ELR (cell line): ENCODE results near the gene FOXRED2.
"Not testable (repeated sequence)": the region's sequence is repeated elsewhere in the genome, so short reads cannot be mapped to it uniquely, and the experiment has no call there.

Experiments
- DNase-seq: peaks from one replicate; pipeline ENCODE4 v3.0.0-alpha.2; 2015; ENCODE audit warnings: low read depth

The FOXRED2 gene

DNA sequence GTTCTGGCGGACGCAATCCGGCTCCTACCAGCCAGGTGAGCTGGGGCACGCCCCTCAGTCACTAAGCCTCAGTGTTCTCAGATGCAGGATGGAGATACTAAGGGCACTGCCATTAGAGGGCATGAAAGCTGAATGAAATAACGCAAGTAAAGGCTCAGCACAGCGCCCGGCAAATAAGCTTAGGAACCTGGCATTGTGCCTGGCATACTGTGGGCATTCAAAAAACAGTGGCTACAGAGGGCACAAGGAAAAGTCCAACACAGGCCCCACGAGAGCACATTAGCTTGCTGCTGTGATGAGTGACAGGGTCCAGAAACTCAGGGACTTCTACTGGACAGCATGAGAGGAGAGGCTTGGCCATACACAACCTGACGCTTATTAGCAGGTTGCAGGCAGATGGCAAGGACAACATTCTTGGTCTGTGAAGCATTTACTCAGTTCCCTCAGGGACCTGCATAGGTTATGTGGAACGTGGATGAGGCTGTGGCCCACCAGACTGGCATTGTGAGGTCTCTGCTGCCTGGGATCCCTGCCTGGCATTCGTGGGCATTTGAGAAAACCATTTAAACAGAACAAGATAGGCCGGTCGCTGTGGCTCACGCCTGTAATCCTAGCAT, 37.6 kb downstream of the FOXRED2 start:
- DNase-seq: no peak

DNA sequence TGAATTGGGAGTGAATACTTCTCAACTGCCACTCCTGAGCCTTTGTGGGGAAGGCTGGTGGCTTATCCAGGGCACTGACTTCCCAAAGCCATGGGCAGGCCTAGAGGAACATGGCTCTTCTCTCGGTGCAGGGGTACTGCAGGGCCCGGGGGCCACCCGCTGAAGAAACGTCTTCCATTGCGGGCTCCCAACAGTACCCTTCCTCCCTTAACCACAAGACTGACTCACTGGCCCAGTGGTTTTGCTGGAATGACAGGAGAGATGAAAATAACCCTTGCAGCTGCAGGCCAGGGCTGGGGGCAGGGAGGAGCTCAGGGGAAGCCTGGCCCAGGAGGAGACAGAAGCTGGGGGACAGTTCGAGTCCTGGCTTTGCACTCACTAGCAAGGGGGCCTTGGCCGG, 38.9 kb downstream of the FOXRED2 start:
- DNase-seq: peak; percentile 98

DNA sequence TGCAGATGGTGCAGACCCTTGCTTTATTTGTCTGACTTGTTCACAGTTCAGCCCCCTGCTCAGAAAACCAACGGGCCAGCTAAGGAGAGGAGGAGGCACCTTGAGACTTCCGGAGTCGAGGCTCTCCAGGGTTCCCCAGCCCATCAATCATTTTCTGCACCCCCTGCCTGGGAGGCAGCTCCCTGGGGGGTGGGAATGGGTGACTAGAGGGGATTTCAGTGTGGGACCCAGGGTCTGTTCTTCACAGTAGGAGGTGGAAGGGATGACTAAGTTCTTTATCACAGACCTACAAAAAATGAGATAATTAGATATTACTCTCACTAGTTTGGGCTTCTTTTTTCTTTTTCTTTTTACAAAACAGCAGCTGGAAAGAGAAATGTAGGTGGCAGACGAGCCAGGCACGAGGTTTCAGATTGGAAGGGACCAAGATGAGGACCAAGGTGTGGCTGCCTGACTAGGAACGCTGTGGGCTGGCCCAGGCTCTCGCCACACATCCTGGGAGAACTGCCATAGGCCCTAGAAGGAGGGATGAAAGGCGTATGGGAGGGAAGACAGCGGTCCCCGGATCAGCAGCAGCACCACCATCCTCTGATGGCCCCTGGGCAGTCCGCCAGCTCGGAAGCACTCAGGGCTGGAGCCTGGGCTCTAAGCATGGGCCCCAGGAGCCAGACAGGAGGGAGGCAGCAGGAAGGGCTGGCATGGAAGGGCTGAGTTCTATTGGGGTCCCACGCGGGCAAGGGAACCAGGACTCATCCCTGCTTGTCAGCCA, 39.6 kb downstream of the FOXRED2 start:
- DNase-seq: peak; percentile 83

DNA sequence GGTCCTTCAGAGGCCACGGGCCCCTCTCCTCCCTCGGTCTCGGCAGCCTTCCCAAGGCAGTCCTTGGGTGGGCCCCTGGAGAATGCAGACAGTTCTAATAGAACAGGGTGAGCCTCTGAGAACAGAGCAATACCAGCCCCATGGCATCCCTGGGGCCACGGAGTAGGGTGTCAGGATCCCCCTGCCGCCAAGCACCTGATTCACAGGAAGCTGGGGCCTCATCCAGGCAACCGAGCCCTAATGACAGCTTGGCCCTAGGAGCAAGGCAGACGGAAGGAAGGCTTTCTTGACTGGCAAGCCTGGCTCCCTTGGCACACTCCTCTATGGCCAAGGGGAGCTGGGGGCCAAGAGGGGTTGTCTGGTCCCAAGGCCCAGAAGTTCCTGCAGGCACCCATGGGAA, 40.6 kb downstream of the FOXRED2 start:
- no peak for DNase-seq

DNA sequence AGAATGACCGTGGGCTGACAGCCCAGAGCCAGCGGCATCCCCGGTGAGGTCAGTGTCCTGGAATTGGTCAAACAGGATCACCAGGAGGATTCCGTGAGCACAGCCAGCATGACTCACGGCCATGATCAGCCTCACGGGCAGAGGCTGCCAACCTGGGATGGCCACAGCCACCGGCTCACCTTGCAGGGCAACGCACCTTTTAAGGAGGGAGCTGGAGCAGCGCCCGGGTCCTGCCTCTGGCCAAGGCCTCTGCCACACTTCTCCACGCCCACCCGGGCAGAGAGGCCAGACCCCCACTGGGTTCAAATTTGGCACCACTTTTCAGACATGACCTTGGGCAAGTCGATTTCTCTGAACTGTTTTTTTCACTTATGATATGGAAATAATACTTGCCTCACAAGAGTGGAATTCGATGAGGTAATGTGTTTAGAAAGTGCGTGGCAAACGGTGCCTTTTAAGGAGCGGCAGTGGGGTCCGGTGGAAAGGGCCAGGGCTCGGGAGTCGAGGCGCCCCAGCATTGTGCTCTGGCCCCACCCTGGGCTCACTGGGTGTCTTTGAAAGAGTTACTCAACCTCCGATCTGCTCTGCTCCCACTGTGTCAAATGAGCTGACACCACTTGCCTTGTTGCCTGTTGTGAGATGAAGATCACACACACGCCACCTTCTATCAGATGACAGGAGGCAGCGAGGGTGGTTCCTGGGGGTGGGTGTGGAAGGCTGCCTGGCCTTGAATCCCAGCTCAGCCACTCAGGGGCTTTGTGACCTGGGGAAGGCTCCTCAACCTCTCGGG, 41.4 kb downstream of the FOXRED2 start:
- peak; percentile 96 for DNase-seq

DNA sequence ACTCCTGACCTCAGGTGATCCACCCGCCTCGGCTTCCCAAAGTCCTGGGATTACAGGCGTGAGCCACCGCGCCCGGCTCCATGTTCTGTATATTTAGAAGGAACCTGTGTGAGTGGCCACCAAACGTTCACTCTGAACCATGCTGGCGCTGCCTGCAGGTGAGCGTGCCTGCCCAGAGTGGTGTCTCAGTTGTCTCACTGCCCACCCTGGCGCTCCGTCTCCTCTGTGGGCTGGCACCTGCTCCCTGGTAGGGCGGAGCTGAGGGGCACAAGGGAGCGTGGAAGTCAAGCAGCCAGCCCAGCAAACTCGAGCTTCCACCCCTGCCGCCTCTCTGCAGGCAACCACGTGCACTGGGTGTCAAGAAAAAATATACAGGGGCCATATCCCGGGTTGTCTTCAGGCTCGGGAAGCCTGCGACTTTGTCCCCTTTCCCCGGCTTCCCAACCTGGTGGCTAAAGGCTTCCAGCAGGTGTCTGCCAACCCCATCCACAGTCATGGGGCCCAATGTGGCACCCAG, 42.1 kb downstream of the FOXRED2 start:
- no peak for DNase-seq

DNA sequence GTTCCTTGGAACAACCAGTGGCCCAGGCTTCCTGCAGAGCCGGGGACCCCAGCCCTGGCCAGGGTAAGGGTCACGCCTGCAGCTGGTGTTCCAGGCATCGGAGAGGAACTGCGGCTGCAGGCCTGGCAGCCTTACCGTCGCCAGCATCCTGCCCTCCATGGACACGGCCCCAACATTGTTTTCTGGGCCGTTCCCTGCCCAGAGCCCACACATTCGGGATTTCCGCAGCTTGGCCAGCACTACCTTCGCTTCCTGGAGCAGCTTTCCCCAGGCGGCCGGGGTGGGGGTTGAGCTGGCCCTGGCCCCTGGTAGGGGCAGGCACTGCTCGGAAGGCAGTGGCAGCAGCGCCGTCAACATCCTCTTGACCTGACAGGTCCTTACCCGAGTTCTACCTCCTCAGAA, 43.1 kb downstream of the FOXRED2 start:
- DNase-seq: no peak

DNA sequence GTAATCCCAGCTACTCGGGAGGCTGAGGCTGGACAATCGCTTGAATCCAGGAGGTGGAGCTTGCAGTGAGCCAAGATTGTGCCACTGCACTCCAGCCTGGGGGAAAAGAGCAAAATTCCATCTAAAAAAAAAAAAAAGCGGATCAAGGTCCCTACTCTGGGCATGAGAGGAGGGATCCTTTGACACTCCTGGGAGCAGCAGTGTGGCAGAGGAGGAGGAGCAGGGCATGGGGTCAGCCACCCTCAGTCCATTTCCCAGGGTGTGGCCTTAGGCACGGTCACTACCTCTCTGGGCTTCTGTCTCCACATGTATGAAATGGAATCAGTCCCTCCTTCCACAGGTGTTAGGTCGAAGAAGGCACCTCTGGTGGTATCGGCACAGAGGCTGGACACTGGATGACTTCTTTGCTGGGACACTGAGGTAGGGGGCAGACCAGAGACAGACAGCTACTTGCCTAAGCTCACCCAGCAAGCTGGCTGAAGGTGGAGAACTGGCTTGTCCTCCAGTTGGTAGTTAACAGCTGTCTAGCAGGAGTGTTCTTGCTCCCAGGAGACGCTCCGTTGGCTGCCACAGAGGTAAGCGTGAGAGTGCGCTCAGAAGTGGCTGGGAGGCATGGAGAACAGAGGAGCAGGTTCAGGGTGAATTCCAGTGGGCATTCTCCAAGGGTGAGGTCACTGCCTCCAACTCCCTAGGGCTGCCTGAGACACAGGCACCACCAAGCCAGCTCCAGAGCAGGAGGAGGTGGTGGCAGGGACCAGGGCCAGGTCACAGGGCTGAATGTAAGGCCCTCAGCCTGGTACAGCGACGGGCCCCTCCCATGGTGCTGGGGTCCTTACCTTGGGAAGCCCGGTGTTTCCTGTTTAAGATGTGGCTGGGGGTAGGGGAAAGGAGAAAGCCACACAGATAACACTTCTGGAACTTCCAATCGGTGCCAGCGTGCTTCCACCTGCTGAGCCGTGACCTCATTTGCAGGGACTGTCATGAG, 44.9 kb downstream of the FOXRED2 start:
- DNase-seq: peak; percentile 96

DNA sequence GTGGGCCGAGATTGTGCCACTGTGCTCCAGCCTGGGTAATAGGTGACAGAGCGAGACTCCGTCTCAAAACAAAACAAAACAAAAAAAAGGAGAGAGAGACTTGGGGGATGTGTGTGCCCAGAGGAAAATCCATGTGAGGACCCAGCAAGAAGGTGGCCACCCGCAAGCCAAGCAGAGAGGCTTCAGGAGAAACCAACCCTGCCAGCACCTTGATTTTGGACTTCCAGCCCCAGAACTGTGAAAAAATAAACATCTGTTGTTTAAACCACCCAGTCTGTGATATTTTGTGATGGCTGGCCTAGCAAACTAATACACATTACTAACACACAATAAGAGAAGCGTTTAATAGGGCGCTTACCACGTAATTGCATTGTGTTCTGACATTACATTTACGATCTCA, 46.6 kb downstream of the FOXRED2 start:
- no peak for DNase-seq

DNA sequence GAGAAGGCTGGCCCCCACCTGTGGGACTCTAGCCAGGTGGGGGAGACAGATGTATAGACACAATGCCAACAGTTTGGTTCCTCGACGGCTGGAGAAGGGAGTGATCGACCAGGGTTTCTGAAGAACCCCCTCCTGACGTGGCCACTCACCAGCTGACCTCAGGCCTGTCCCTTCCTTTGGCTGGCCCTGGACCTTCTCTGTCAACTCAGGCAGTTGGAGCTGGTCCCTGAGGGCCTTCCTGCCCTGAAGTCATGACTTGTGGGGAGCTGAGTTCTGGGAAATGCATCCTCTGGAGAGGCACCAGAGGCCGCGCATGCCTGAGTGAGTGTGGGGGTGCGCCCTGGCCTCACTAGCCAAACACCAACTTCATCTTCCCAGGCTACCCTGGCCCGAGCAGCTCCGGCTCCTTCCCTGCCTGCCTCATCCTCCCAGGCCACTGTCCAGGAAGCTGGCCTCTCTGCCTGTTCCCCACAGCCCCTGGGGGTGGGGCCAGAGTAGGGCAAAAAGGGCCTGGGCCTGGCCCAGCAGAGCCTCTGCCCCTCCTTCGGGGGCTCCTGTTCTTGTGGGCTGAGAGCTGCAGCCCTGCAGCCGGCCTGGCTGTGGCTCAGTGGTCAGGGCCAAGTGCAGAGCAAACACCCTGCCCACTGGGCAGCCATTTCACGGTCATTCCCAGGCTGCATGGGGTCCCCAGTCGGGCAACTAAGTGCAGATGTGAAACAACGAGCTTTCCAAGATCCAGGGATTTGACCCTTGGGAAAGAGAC, 49.0 kb downstream of the FOXRED2 start:
- DNase-seq: no peak

DNA sequence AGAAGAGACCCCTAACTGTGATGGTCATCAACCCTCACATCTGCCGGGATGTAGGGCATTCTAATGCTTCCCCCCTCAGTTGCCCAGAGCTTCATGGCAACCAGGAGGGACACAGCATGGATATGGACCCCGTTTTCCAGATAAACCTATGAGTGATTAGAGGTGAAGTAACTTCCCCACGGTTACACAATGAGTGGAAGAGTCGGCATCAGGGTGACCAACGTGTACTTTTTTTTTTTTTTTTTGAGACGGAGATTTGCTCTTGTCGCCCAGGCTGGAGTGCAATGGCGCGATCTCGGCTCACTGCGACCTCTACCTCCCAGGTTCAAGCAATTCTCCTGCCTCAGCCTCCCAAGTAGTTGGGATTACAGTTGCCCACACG, 50.4 kb downstream of the FOXRED2 start:
- no peak for DNase-seq

DNA sequence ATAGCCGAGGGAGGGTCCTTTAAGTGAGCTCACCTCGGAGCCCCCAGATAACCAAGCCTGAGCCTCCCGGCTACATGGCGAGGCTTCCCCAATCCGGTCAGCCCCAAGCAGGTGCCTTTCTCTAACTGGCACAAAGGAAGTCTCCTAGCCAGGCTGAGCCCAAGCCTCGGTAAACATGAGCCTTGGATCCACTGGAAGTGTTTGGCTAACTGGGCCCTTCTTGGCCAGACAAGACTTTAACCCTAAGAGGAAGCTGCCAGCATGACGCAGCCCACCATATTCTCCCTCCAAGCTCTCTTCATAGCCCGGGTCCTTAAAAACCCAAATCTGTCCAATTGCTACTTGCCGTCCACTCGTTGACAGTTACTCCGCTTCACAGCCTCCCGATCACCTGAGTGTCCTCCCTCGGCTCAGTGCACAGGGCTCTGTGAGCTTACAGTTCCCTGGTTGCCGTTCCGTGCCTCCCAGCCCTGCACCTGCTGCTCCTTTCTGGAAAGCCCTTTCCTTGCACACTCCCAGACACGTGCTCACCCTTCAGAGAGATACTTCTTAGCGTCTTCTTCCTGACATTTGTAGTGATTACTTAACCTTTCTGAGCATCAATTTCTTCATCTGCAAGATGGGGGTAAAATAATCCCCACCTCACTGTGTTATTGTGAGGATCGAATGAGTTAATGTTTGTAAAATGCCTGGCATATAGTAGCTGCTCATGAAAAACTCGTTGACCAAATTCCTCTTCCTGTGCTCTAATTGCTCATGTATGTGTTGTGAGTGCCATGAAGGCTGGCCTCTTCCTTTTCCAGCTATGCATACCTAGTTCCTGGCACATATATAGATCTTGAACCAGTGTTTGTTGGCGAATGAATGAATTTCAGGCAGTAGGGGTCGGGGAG, 51.0 kb downstream of the FOXRED2 start:
- DNase-seq: no peak

DNA sequence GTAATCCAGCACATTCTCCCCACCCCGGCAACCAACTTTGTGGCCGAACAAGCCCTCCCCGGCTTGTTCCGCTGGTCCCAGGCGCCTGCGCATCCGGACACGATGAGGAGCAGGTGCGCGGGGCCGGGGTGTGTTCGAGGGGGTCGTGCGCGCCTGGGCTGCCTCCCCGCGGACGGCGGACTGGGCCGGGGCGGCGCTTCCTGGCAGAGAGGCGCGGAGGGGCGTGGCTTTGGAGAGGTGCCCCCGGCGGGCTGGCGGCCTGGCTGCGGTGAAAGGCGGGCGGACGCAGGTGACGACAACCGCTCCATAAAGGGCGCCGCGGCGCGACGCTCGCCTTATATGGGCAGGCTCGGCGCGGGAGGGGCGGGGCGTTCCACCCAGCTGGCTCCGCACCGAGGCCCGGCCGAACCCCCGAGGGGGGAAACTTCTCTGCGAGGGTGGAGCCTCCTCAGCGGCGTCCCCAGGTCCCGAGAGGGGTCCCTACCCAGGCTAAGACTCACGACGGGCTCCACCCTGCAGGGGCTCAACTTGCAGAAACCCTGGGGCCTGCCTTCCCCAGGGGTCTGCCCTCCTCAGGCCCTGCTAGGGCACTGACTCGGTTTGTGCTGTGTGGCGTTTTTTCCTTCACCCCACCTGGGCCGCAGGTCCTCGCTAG, 51.8 kb downstream of the FOXRED2 start:
- DNase-seq: peak; percentile 84

DNA sequence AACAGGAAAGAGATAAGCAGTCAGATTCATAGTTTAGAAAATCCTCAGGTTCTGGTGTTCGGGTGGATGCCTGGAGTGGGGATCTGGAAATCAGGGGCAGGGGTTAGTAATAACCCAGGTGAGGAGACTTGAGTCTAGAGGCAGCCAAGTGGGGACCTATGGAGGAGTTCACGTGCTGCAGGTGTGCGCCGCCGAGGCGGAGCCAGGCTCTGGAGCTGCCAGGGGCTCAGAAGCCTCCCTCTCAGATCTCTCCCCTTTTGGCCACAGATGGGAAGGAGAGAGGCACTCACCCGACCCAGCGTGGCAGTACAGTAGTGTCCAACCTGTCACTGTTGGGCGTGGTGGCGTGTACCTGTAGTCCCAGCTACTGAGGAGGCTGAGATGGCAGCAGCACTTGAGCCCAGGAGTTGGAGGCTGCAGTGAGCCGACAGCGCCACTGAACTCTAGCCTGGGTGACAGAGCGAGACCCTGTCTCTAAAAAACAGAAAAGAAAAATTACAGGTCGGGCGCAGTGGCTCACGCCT, 52.9 kb downstream of the FOXRED2 start:
- no peak for DNase-seq

DNA sequence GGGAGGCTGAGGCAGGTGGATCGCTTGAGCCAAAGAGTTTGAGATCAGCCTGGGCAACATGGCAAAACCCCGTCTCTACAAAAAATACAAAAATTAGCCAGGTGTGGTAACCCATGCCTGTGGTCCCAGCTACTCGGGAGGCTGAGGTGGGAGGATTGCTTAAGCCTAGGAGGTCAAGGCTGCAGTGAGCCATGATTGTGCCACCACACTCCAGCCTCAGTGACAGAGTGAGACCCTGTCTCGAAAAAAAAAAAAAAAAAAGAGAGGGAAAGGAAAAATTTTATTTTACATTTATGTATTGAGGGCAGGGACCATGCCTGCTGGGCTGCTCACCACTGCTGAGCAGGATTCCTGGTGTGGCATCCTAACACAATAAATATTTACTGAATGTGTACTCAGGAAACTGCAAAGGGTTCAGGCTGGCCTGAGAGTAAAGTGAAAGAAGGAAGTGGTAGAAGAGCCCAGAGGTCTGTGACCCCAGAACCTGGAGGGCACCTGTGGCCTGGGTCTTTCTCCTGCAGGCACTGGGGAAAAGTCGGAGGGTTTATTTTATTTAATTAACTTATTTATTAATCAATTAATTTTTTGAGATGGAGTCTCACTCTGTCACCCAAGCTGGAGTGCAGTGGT, 53.7 kb downstream of the FOXRED2 start:
- DNase-seq: peak; percentile 47

DNA sequence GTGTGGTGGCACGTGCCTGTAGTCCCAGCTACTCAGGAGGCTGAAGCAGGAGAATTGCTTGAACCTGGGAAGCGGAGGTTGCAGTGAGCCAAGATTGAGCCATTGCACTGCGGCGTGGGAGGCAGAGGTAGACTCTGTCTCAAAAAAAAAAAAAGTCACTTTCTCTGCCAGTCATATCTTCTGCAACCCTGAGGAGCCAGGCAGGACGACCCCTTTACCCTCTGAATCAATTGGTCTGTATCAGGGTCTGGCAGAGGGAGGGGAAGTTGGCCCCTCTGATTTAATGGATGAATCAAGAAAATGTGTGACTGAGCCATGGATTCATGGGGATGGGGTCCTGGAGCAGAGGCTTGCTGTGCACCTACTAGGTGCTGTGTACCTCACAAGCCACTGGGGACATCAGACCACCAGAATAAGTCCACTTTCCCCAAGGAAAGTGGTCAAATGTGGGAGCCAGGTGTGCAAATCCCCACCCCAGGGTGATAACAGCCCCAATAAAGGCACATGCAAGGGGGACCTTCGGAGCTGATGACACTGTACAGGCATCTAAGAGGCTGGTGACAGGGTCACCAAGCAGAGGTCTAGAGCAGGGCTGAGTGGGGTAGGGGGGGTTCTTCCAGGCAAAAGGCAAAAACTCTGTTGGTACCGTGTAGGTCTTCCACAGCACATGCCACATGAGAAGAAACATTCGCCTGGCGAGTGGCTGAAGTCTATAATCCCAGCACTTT, 54.4 kb downstream of the FOXRED2 start:
- DNase-seq: no peak

DNA sequence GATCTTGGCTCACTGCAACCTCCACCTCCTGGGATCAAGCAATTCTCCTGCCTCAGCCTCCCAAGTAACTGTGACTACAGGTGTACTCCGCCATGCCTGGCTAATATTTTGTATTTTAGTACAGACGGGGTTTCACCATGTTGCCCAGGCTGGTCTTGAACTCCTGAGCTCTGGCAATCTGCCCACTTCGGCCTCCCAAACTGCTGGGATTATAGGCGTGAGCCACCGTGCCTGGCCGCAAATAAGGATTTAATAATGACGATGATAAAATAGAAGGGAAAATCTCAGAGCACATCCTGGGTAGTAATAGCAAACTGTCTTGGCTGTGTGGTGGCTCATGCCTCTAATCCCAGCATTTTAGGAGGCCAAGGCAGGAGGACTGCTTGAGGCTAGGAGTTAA, 55.9 kb downstream of the FOXRED2 start:
- not testable (repeated sequence) for DNase-seq
